Measurements from ENCODE around the gene BCL2.
"Not testable (repeated sequence)": the region's sequence is repeated elsewhere in the genome, so short reads cannot be mapped to it uniquely, and the experiment has no call there.

The BCL2 gene

GRCh38 chr18:63319383-63320122, at the start of gene BCL2:
Gene BCL2, minus strand, starts transcription at chr18:63319769.
- DNase-seq = no peak

GRCh38 chr18:63368611-63369010, 49.0 kb upstream of the BCL2 start:
- DNase-seq = no peak

GRCh38 chr18:63367053-63367953, 47.7 kb upstream of the BCL2 start, which contains the start of gene KDSR:
Gene KDSR, minus strand, starts transcription at chr18:63367206. Its CDS starts 88 bp downstream, at chr18:63367118.
- DNase-seq = peak; percentile 89

- DNase-seq = peak; percentile 10
These were observed 46.9 kb upstream of the BCL2 start for GRCh38 chr18:63366213-63367052.

GRCh38 chr18:63365876-63366212, 46.3 kb upstream of the BCL2 start:
- no peak for DNase-seq

GRCh38 chr18:63363951-63364350, 44.4 kb upstream of the BCL2 start:
- DNase-seq = no peak

GRCh38 chr18:63363420-63363819, 43.9 kb upstream of the BCL2 start:
- not testable (repeated sequence) for DNase-seq

- no peak for DNase-seq
These were observed 36.8 kb upstream of the BCL2 start for GRCh38 chr18:63356272-63356896.

- no peak for DNase-seq
These were observed 30.7 kb upstream of the BCL2 start for GRCh38 chr18:63350230-63350629.

GRCh38 chr18:63348508-63349136, 29.1 kb upstream of the BCL2 start:
- DNase-seq = no peak

GRCh38 chr18:63346480-63347183, 27.1 kb upstream of the BCL2 start:
- DNase-seq = no peak

GRCh38 chr18:63346031-63346430, 26.5 kb upstream of the BCL2 start:
- DNase-seq = no peak

- no peak for DNase-seq
These were observed 25.3 kb upstream of the BCL2 start for GRCh38 chr18:63344918-63345317.

- DNase-seq = no peak
These were observed 24.7 kb upstream of the BCL2 start for GRCh38 chr18:63344263-63344662.

GRCh38 chr18:63342206-63342605, 22.6 kb upstream of the BCL2 start:
- DNase-seq = no peak

GRCh38 chr18:63339920-63340484, 20.4 kb upstream of the BCL2 start:
- DNase-seq = peak; percentile 8

- no peak for DNase-seq
These were observed 17.0 kb upstream of the BCL2 start for GRCh38 chr18:63336366-63337099.

GRCh38 chr18:63331105-63331504, 11.5 kb upstream of the BCL2 start:
- DNase-seq = no peak

- DNase-seq = no peak
These were observed 10.0 kb upstream of the BCL2 start for GRCh38 chr18:63329431-63330145.

- DNase-seq = no peak
These were observed 6.4 kb upstream of the BCL2 start for GRCh38 chr18:63326011-63326410.
